Measurements from ENCODE around the gene TAS2R39. TPM values are rescaled to one million over a fixed set of nuclear protein-coding genes. Genes with fewer than 3 reads are reported as not detected.

TAS2R39 gene
- total RNA-seq = not detected
- not detected for polyA plus RNA-seq

- DNase-seq (ENCODE audit: low spot score) = no peak
- TF ChIP-seq FOXA1 (IDR thresholded peaks at IDR 0.05) = no peak
- TF ChIP-seq ATF3 (IDR thresholded peaks at IDR 0.05) = no peak
- no peak for TF ChIP-seq NR2F2 (IDR thresholded peaks at IDR 0.05)
- TF ChIP-seq HNF4G (IDR thresholded peaks at IDR 0.05) = no peak
- TF ChIP-seq TAF1 (conservative IDR thresholded peaks at IDR 0.05) = no peak
- TF ChIP-seq EGR1 (IDR thresholded peaks at IDR 0.05; ENCODE audit: low read depth in 2 of 2) = no peak
- Histone ChIP-seq H3K9me3 (ENCODE audit: control insufficient read depth in 4 of 4, low read length in 3 of 4) (peaks cover 0 to 1% (median 0%) of the 10 kb centered on the region in 4 donors), H3K27ac (ENCODE audit: low read depth in 1 of 2, low read length in 2 of 2) (no peak within 1 kb of the TSS), H3K4me3 (ENCODE audit: low read depth in 1 of 3, low read length in 3 of 3) (no peak within 1 kb of the TSS), H3K36me3 (ENCODE audit: control insufficient read depth in 4 of 4, insufficient read depth in 3 of 4, low read depth in 1 of 4, low read length in 3 of 4) (no peaks in the 10 kb centered on the region), H3K9ac (ENCODE audit: low read depth in 1 of 2, low read length in 2 of 2) (no peak within 1 kb of the TSS), H3K4me1 (ENCODE audit: control insufficient read depth in 4 of 4, insufficient read depth in 4 of 4, low read length in 3 of 4) (no peaks in the 10 kb centered on the region), H3K27me3 (ENCODE audit: control insufficient read depth in 4 of 4, insufficient read depth in 4 of 4, low read length in 3 of 4) (no peaks in the 10 kb centered on the region)
- WGBS = 86% methylated on average over 3 of the region's 3 CpGs
Observed at GRCh38 chr7:143183024-143183423, at the start of gene TAS2R39. Gene TAS2R39, plus strand, starts transcription at chr7:143183419. Its CDS starts 0 bp downstream, at chr7:143183419.

GRCh38 chr7:143147070-143147469 lies 36.1 kb upstream of the TAS2R39 start:
- DNase-seq (ENCODE audit: low spot score) = no peak
- TF ChIP-seq RXRA (IDR thresholded peaks at IDR 0.05) = no peak
- TF ChIP-seq ZBTB33 (IDR thresholded peaks at IDR 0.05) = no peak
- no peak for TF ChIP-seq JUND (IDR thresholded peaks at IDR 0.05)
- TF ChIP-seq YY1 (IDR thresholded peaks at IDR 0.05) = no peak
- TF ChIP-seq TAF1 (conservative IDR thresholded peaks at IDR 0.05) = no peak
- TF ChIP-seq ATF3 (IDR thresholded peaks at IDR 0.05) = no peak
- no peak for TF ChIP-seq HNF4G (IDR thresholded peaks at IDR 0.05)
- no peak for TF ChIP-seq REST (IDR thresholded peaks at IDR 0.05)
- TF ChIP-seq RAD21 (IDR thresholded peaks at IDR 0.05) = no peak
- TF ChIP-seq SP1 (IDR thresholded peaks at IDR 0.05) = no peak
- TF ChIP-seq MAX (IDR thresholded peaks at IDR 0.05) = no peak
- TF ChIP-seq EGR1 (IDR thresholded peaks at IDR 0.05; ENCODE audit: low read depth in 2 of 2) = no peak
- no peak for TF ChIP-seq FOXA2 (IDR thresholded peaks at IDR 0.05)
- no peak for TF ChIP-seq CTCF (IDR thresholded peaks at IDR 0.05; ENCODE audit: low read depth, low read length, missing input control)

More at GRCh38 chr7:143147070-143147469, 36.1 kb upstream of the TAS2R39 start:
- Histone ChIP-seq H3K27ac (ENCODE audit: low read depth in 1 of 2, low read length in 2 of 2) (no peak overlapping the region), H3K36me3 (ENCODE audit: control insufficient read depth in 4 of 4, insufficient read depth in 3 of 4, low read depth in 1 of 4, low read length in 3 of 4) (no peaks in the 10 kb centered on the region), H3K27me3 (ENCODE audit: control insufficient read depth in 4 of 4, insufficient read depth in 4 of 4, low read length in 3 of 4) (peaks cover 0 to 2% (median 0%) of the 10 kb centered on the region in 4 donors), H3K9ac (ENCODE audit: low read depth in 1 of 2, low read length in 2 of 2) (no peak overlapping the region), H3K4me1 (ENCODE audit: control insufficient read depth in 4 of 4, insufficient read depth in 4 of 4, low read length in 3 of 4) (no peaks in the 10 kb centered on the region), H3K4me3 (ENCODE audit: low read depth in 1 of 3, low read length in 3 of 3) (no peak overlapping the region), H3K9me3 (ENCODE audit: control insufficient read depth in 4 of 4, low read length in 3 of 4) (no peaks in the 10 kb centered on the region)
